Stimulated activated CD8-positive, alpha-beta memory T cell treated with anti-CD3 and anti-CD28 coated beads, Interleukin-2, amount 100 ng/mL, for 48 hours (primary cell): ENCODE measurements around the gene HSPB7.
A peak's percentile ranks its signal among the peaks of the same experiment; 100 is the strongest.

Experiments
- DNase-seq, 2 donors: peaks; one replicate each; pipeline ENCODE4 v3.0.0-alpha.2; 2020; ENCODE audit warnings: low read depth in 2 of 2

Gene HSPB7

GRCh38 chr1:15975805-15976680 is 41.8 kb downstream of the HSPB7 start, which contains the start of gene ZBTB17:
Gene ZBTB17, minus strand, starts transcription at chr1:15976101. Its CDS starts 27,606 bp downstream, at chr1:15948495.
- DNase-seq, result peak; percentile 92 to 93

GRCh38 chr1:15975358-15975804 is 42.5 kb downstream of the HSPB7 start:
- peak; percentile 81 to 82 for DNase-seq

DNA sequence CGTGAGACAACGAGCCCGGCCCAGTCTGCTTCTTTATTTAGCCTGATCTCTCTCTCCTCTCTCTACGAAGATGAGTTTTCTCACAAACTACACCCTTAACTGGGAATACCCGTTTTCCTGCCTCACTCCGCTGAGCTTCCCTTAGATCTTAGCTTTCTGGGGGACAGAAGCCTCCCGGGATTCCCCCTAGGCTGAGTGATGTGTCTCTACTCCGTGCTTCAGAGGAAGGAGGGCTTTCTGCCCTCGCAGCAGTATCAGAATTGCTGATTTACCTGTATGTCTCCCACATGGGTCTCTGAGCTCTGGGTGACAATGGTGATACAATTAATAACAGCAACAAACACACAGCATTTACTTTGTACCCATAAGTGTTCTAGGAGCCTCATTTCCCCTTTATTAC is 43.0 kb downstream of the HSPB7 start:
- DNase-seq, result no peak

- DNase-seq, result no peak
Observed at GRCh38 chr1:15973772-15974171, 44.1 kb downstream of the HSPB7 start.

DNA sequence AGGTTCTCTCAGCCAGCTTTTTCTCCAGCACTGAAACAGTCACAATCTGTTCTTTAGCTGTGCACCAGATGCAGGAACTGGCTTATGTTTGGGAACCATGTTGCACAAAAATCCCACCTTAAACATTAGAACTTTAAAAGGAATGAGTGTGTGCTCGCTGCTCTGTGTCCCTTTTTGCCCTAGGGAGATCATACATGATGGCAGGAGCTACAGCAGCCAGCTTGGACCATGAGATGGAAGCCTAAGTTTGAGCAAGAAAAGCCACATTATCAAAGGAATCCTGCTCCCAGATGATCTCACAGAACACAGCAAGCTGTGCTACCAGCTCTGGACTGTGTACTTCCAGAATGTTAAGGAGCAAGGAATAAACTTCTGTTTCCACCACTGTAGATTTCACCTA is 45.4 kb downstream of the HSPB7 start:
- DNase-seq, result no peak

DNA sequence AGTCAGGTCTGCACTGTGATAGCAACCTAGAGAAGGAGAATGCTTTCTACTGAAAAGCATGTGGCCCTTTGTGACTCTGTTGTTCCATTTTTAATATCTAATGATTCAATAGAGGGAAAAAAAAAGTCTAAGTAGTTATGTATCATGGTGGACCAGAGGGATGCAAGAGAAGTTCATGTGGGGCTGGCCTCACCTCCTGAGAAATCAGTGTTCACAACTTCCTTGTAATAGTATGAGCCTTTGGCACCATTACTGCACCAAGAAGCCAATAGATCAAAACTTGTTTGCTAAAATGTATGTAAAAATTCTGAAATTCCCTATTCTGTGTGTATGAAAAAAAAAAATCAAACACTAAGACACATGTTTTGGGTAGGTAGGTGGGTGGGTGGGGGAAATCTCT is 46.9 kb downstream of the HSPB7 start:
- DNase-seq, result no peak

- no peak for DNase-seq
Observed at GRCh38 chr1:15969321-15969880, 48.4 kb downstream of the HSPB7 start.

GRCh38 chr1:15968172-15968571 is 49.7 kb downstream of the HSPB7 start:
- DNase-seq, result no peak

DNA sequence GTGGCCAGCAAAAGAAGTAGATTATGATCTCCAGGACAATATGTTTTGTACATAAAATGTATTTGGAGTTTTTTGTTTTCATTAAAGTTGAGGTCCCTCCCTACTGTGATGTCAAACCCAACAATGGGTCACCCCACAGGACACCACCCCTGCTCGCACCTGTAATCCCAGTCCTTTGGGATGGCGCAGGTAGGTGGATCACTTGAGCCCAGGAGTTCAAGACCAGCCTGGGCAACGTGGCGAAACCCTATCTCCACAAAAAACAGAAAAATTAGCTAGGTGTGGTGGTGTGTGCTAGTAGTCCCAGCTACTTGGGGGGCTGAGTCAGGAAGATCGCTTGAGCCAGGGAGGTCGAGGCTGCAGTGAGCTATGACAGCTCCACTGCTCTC is 50.9 kb downstream of the HSPB7 start:
- DNase-seq, result no peak

GRCh38 chr1:15966081-15966955 is 51.5 kb downstream of the HSPB7 start:
- peak; percentile 63 to 74 for DNase-seq

DNA sequence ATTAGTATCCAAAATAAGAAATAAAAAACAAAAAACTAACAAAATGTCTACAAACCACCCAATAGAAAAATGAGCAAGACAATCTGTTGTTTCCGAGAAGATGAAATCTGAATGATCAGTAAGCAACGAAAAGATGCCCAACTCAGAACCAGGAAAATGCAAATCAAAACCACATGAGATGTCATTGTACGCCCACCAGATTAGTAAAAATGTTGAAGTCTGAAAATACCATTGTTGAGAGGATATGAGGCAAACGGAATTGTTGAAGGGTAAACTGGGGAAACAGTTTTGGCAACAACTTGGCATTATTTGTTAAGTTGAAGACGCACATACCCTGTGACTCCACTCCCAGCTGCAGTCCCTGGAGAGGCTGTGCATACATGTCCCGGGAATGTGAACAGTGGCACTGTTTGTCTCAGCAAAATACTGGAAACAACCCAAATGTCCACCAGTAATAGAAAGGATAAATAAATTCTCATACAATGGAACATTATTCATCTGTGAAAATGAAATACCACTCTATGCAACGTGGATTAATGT is 52.5 kb downstream of the HSPB7 start:
- no peak for DNase-seq
